ENCODE results near the gene ECSCR.

Gene ECSCR

GRCh38 chr5:139474890-139475791 is 12.6 kb upstream of the ECSCR start:
- DNase-seq (ENCODE audit: low spot score) (no peak), FAIRE-seq (no peak)

- DNase-seq (ENCODE audit: low spot score) (no peak), FAIRE-seq (no peak)
Observed at GRCh38 chr5:139473565-139473964, 11.0 kb upstream of the ECSCR start.

- DNase-seq (ENCODE audit: low spot score) (no peak), FAIRE-seq (no peak)
Observed at GRCh38 chr5:139473105-139473504, 10.6 kb upstream of the ECSCR start.

- DNase-seq (ENCODE audit: low spot score) (no peak), FAIRE-seq (no peak)
Observed at GRCh38 chr5:139472386-139473030, 10.0 kb upstream of the ECSCR start.

- FAIRE-seq, result no peak
- DNase-seq (ENCODE audit: low spot score), result no peak
Observed at GRCh38 chr5:139470821-139471300, 8.3 kb upstream of the ECSCR start, which contains the start of gene SMIM33. Gene SMIM33 (plus strand): TSS chr5:139471004. CDS start chr5:139471122, 118 bp downstream.

GRCh38 chr5:139468421-139468931 is 5.9 kb upstream of the ECSCR start:
- no peak for FAIRE-seq
- DNase-seq (ENCODE audit: low spot score), result no peak

- FAIRE-seq (no peak), DNase-seq (ENCODE audit: low spot score) (peak; percentile 62)
Observed at GRCh38 chr5:139461698-139462097, 845 bp downstream of the ECSCR start.

GRCh38 chr5:139461176-139461575 is 1.4 kb downstream of the ECSCR start:
- DNase-seq (ENCODE audit: low spot score) (no peak), FAIRE-seq (no peak)

GRCh38 chr5:139460455-139460854 is 2.1 kb downstream of the ECSCR start:
- no peak for DNase-seq (ENCODE audit: low spot score)
- no peak for FAIRE-seq

GRCh38 chr5:139459451-139459934 is 3.0 kb downstream of the ECSCR start:
- DNase-seq (ENCODE audit: low spot score), result no peak
- no peak for FAIRE-seq

GRCh38 chr5:139458580-139459407 is 3.7 kb downstream of the ECSCR start:
- DNase-seq (ENCODE audit: low spot score), result peak; percentile 70
- FAIRE-seq, result no peak

- FAIRE-seq (no peak), DNase-seq (ENCODE audit: low spot score) (no peak)
Observed at GRCh38 chr5:139457653-139458306, 4.8 kb downstream of the ECSCR start.

- FAIRE-seq (no peak), DNase-seq (ENCODE audit: low spot score) (no peak)
Observed at GRCh38 chr5:139457241-139457640, 5.3 kb downstream of the ECSCR start.

- no peak for FAIRE-seq
- DNase-seq (ENCODE audit: low spot score), result no peak
Observed at GRCh38 chr5:139456776-139457175, 5.8 kb downstream of the ECSCR start.

GRCh38 chr5:139454568-139455290 is 7.8 kb downstream of the ECSCR start:
- FAIRE-seq (no peak), DNase-seq (ENCODE audit: low spot score) (no peak)

- DNase-seq (ENCODE audit: low spot score) (no peak), FAIRE-seq (no peak)
Observed at GRCh38 chr5:139453683-139454567, 8.6 kb downstream of the ECSCR start.

GRCh38 chr5:139451878-139452660 is 10.5 kb downstream of the ECSCR start:
- DNase-seq (ENCODE audit: low spot score) (no peak), FAIRE-seq (no peak)

GRCh38 chr5:139451176-139451575 is 11.4 kb downstream of the ECSCR start:
- DNase-seq (ENCODE audit: low spot score) (no peak), FAIRE-seq (no peak)
